CD4-positive, alpha-beta T cell treated with Interleukin-17A for 1 hour (primary cell): ENCODE data around the gene AFG1L.
"Not testable (repeated sequence)": the region's sequence is repeated elsewhere in the genome, so short reads cannot be mapped to it uniquely, and the experiment has no call there.

Source experiments
- DNase-seq: peaks from one replicate; pipeline ENCODE4 v3.0.0-alpha.2; 2020

Gene AFG1L

DNA sequence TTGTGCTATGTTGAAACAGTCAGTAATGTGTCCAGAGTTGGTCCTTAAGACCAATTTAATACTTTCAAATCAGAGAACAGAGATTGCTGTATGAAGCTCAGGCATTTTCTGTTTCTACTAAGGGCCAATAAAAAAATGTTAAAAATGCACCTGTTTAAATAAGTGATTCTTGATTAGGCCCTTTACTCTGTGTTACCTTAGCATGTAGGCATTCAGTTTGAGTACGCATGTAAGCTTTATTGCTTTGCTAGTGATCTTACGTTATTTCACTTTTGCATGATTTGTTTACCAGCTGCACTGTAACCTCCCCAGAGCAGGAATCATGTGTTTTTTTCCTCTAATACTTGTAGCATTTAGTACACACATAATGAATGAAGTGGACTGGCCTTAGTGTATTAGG, 61.0 kb downstream of the AFG1L start:
- DNase-seq = no peak

DNA sequence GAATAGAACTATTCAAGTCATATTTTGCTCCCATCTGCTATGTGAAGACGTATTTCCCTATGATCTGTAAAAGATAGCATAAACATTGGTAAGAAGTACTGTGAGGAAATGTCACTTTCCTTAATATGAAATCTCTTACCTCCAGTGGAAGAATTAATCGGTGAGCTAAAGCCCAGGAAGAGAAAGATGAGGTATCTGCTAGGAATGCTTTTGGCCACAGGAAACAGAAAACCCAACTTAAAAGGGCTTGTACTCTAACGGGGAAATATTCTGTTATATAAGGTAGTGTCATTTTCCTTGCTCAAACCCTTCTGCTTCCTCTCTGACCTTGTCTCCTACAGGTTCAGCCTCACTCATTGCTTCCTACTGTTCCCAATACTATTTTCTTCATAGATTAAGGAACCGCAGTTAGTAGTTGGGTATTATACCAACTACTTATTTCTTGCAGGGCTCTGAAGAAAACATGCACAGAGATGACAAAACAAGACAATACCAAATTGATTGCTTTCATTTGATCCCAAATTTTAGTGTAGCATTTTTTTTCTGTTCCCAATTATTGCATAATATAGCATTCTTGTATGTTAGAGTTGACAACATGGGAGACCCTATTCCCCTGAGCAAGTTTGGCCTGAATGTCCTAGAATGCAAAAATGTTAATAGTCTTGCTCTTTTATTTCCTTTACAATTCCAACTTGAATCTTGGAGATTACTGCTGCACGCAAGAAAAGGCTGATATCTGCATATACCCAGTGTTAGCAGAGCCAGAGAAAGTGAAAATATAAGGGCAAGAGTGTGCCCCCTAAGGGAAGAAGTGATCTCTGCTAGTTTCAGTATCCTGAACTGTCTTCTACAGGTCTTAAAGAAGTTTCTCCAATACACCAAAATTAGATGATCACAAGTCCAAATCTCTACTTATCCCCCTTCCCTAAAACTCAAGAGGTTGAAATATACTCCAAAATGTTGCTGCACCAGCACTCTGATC, 65.3 kb downstream of the AFG1L start:
- DNase-seq = no peak

DNA sequence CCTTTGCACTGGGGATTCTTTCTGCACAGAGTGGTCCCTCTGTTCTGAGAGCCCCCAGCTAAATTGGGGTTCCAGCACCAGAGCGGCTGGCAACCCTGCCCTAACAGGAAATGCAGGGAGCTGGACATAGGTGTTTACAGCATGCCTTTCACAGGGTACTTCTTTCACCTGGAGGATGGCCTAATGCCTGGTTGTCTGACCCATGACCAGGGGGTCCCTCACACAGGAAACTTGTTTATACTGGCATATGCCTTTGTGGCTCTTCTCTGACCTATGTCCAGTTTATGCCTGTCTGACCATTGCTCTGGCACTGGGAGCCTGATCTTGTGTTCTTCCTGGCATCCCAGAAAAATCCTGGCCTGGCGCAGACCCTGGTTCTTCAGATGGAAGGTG, 66.1 kb downstream of the AFG1L start:
- DNase-seq = no peak

DNA sequence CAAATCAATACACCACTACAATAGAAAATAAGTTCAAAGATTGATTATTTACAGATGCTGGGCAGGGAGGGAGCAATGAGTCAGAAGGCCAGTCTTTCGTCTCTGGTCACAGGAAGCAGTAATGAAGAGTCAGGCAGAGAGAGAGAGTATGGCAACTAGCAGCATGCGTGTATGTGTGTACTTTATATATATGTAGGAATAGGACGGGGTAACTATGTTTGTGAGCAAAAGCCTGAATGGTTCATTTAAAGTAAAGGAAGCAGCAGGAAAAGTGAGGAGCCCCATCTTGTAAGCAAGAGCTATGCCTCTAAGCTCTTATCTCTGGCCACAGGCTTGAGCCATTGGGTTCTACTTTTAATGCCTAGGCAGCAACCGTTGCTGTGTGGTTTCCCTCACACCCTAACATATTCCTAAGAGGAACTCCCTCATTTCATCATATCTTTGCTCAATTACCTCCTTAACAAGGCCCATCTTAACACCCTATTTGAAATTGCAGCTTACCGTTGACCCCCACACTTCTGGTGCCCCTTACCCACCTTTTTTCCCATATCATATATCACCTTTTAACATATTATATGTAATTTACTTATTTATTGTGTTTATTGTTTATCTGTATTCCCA, 66.6 kb downstream of the AFG1L start:
- no peak for DNase-seq

DNA sequence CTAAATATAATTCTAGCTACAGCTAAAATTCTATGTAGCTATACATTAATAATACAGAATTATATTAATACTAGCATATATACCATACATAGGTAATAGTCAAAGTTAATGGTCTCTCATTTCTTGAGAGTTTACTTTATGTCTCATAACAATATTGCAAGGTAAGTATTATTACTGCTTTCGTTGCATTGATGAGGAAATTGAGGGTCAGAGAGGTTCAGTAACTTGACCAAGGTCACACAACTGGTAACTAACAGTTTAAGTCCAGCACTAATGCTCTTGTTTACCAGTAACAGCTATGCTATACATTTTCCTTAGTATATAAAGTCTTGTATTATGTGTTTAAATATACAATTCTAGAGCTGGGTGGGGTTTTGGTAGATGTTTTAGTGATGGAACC, 67.6 kb downstream of the AFG1L start:
- DNase-seq = no peak

DNA sequence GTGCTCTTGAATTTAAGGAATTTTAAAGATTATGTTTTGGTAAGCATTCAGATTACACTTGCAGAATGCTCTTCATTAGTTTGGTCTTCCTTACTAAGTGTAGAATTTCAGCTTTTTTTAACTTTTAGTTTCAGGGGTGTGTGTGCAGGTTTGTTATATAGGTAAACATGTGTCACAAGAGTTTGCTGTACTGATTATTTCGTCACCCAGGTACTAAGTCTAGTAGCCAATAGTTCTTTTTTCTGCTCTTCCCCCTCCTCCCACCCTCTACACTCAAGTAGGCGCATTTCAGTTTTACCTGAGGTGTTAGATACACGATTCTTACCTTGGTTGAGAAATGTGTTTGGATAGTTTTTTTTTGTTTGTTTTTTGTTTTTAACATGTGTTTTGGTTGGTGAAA, 68.3 kb downstream of the AFG1L start:
- no peak for DNase-seq

DNA sequence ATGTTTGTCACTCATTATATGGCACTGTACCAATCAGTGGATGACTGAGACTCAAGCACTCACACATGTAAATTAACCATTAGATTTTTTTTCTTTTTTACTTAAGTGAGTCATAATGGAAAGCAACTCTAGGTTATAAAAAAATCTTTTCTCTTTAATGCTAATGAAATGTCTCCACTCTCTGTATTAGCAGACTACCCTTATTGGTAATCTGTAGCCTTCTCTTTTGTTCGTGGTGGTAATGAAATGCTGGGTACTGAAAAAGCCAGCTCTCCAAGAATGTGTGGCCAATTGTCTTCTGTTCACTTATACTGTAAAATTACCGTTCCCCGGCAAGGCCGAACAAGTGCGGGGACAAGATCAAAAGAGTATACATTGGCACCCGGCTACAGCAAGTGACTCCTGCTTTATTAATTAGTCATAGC, 69.0 kb downstream of the AFG1L start:
- DNase-seq = no peak

DNA sequence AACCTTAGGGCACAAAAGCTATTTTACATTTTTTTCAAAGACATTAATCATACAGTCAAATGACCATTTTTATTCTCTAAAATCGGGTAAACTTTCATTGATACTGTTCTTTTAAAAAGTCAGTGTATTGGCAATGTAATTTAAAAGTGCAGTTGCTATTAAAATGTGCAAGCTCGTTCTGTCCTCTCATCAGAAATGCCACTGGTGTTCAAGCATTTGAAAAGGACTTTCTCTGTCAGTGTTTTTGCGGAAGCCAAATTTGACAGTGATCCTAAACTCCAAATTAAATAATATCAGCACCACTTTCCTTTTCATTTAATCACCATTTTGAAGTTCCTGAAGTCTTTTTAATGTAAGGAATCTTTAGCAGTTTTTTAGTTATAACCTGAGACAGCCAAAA, 69.6 kb downstream of the AFG1L start:
- DNase-seq = no peak

DNA sequence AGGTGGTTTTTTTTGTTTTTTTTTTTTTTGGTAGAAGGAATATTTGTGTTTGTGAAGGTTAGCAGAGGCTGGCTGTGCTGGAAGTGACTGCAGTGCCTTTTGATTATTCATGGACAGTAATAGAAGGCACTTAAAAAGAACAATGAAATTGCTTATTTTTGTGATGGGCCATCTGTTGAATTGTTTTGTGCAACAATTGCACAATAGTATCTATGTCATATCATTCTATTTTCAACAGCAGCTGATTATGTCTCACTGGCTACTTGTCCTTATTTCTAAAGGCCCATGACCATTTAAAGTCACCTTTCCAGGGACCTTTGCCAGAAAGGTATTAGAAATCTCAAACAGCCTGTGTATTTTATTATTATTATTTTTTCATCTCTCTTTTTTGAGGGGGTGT, 70.6 kb downstream of the AFG1L start:
- no peak for DNase-seq

DNA sequence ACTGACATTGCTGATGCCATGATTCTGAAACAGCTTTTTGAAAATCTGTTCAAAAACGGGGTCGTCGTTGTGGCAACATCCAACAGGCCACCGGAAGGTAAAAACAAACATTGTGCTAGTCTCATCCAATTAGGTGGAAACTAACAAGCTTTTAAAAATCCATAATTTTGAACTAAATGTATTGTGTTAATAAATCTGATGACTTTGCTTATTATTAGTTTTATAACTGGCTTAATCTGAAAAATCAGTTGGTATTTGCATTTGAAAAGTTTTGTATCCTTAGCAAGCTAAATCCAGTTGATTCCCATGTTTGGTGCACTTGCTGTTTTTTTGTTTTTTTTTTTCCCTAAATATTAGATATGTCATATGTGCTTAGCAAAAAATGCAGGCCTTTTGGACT, 71.4 kb downstream of the AFG1L start:
- DNase-seq = no peak

DNA sequence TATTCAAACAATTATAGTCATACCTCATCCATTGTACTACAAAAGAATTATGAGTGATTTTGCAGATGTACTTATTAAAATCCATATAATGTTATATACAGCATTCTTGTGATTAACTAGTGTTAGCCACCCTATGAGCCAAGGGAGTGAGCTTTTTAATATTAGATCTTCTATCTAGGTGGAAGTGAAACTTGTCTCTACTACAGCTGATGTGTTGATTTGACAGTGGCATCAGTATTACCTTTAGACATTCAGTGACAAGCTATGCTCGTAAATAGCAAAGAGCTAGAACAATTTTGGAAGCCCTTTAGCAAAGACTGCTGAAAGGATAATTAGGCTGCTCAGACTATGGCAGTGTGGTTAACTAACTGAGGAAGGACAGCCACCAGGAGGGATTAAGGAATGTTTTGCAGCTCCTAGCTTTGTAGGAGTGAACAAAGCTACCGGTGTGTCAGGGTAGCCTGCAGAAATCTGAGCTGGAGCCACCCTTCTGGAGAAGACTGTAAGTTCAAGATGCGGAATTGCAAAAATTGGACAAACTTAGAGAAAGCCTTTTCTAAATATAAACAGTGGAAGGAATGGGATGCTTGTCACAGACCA, 73.7 kb downstream of the AFG1L start:
- no peak for DNase-seq

DNA sequence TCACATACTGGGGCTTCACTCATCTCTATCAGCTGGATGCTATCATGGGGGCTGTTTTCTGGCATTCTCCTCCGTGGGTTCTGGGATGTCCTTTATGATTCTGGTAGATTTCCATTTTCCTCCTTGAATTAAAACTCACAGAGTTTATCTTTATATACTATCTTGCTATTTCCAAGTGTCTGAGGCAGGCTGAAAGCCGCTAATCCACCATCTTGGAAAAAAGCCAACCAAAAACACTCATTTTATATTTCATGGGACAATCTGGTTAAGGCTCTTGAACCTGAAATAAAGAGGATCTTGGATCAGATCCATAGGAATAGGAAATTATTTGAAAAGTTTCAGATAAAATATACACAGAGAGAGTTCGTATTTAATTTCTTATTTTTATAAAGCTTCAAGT, 86.0 kb downstream of the AFG1L start:
- DNase-seq = no peak

DNA sequence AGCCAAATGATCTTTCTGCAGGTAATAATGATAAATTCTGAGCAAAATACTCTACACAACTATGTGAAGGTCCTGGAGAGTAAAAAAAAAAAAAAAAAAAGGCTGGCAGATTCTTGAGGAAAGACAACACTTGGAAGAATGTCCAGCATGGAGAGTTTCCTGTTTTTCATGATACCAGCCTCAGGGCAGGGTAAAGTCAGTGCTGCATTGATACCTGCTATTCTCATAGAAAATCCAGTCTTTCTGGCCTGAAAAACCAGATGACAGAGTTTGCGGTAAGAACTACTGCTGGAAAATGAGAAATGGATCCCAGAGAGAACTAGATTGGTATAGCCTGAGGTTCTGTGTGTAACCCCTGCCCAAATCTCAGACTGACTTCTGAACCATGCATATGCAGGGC, 89.1 kb downstream of the AFG1L start:
- no peak for DNase-seq

DNA sequence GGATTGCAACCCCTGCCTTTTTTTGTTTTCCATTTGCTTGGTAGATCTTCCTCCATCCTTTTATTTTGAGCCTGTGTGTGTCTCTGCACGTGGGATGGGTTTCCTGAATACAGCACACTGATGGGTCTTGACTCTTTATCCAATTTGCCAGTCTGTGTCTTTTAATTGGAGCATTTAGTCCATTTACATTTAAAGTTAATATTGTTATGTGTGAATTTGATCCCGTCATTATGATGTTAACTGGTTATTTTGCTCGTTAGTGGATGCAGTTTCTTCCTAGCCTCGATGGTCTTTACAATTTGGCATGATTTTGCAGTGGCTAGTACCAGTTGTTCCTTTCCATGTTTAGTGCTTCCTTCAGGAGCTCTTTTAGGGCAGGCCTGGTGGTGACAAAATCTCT, 94.3 kb downstream of the AFG1L start:
- not testable (repeated sequence) for DNase-seq

DNA sequence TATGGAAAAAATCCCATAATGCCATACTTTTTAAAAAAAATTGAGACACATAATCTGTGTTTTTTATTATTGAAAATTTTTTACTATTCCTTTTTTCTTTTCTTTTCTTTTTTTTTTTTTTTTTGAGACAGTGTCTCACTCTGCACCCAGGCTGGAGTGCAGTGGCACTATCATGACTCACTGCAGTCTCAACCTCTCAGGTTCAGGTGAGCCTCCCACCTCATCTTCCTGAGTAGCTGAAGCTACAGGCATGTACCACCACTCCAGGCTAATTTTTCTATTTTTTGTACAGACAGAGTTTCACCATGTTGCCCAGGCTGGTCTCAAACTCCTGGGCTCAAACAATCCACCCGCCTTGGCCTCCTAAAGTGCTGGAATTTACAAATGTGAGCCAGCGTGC, 100.4 kb downstream of the AFG1L start:
- no peak for DNase-seq

DNA sequence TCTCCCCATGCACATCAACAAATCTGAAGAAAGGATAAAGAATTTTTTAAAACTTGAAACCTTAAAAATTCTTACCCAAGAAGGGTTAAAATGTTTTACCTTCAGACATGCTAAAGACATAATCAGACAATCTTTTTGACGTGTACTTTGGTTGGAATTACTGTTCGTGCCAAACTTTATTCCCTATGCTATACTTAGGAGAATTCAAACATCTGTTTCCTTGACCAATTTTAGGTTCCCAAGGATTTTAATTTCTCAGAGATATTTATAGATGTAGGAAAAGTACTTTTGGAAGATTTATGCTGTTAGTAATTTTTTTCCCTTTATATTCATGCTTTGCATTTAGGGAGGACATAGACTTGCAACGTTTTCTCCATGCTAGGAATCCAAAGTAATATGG, 108.4 kb downstream of the AFG1L start:
- DNase-seq = no peak

DNA sequence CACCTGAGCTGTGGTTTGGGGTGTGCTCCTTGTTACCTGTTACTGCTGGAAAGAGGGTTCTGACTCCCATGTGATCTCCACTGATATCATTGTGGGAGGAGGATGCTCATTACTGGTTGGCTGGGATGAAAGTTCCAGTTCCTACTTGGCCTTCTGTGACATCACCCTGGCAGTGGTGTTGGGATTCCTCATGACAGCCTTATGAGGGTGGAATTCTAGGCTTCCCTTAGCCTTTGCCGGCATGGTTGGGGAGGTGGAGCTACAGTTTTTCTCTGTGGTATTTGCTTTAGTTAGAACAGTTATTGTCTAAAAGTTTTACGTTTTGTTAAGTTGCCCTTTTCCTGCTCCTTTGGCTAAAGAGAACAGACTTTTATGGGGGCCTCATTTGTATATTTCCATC, 112.1 kb downstream of the AFG1L start:
- no peak for DNase-seq

DNA sequence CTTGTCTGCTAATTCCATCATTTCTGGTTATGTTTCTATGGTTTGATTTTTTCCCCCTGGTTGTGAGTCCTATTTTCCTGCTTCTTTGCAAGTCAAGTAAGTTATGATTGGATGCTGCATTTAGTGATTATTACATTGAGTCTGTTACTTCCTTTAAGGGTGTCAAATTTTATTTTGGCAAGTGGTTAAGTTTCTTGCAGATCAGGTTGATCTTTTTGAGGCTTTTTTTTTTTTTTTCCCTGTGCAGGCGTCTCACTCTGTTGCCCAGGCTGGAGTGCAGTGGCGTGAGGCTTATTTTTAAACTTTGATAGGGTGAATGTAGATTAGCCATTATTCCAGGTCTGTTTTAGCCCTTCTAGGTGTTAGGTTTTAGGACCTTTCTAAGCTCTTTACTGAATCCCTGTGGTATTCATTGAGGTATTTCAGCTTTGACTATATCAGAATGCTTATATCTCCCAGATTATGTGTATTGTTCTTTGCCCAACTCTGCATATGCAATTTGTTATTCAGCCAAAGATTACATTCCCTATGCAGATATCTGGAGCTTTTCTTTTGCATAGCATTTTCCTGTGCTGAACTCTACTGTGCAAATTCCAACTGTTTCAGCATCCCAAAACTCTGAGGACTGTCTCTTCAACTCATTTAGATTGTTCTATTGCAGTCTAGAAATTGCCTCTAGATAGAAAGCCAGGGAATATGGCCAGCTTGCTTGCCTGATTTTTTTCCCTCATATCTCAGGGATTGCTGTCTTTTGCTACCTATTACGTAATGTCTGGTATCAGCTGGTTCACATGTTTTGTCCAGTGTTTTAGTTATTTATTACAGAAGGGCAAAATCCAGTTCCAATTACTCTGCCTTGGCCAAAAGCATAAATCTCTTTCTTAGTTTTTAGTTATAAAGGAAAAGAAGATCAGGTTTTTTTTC, 113.3 kb downstream of the AFG1L start:
- DNase-seq = no peak

DNA sequence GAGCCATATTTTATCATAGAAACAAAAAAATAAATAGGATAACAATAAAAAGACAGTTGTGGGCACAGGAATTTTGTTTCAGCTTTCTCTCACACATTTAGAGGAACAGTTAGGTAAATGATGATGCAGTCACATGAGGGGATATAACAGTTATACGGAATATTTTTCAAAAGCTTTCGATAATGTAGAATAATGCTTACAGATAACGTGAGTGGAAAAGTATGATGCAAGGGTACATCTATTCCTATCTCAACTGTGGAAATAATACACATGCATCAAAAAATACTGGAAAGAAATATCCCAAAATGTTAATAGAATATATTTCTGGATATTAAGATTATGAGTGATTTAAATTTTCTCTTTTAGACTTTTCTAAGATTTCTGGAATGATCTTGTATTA, 114.0 kb downstream of the AFG1L start:
- DNase-seq = no peak

DNA sequence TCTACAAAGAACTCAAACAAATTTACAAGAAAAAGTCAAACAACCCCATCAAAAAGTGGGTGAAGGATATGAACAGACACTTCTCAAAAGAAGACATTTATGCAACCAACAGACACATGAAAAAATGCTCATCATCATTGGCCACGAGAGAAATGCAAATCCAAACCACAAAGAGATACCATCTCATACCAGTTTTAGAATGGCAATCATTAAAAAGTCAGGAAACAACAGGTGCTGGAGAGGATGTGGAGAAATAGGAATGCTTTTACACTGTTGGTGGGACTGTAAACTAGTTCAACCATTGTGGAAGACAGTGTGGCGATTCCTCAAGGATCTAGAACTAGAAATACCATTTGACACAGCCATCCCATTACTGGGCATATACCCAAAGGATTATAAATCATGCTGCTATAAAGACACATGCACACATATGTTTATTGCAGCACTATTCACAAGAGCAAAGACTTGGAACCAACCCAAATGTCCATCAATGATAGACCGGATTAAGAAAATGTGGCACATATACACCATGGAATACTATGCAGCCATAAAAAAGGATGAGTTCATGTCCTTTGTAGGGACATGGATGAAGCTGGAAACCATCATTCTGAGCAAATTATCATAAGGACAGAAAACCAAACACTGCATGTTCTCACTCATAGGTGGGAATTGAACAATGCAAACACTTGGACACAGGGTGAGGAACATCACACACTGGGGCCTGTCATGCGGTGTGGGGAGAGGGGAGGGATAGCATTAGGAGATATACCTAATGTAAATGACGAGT, 121.4 kb downstream of the AFG1L start:
- DNase-seq = not testable (repeated sequence)

DNA sequence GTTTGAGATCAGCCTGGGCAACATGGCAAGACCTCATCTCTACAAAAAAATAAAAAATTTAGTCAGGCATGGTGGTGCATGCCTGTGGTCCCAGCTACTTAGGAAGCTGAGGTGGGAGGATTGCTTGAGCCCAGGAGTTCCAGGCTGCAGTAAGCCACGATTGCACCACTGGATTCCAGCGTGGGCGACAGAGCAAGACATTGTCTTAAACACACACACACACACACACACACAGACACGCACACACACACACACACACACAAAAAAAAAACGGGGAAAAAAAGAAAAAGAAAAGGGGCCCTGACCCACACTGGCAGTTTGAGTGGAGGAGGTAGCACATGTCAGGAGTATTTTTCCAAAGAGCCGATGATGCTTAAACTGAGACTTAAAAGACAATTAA, 122.2 kb downstream of the AFG1L start:
- no peak for DNase-seq

DNA sequence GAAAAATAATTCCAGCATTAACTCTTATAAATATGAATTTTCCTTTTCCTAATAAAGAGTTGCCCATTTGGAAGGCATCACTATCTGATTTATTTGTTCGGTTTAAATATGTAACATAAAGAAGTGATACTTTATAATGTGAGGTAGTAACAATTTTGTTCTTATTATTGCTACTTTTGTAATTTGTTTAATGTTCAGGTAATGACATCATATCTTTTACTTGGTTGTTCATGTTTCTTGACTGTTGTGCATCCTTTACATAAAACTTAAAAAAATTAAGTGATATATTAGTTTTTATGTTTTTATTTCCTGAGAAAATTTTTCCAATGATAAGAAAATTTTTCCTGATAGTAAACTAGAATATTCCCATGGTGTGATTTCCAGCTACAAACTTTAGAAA, 124.6 kb downstream of the AFG1L start:
- no peak for DNase-seq
